ENCODE results near the gene PTGES2. TPM values are rescaled to one million over a fixed set of nuclear protein-coding genes. Genes with fewer than 3 reads are reported as not detected.

The PTGES2 gene
- total and polyA plus RNA-seq, 9 of the 15 experiments (the other 6 are each of a cell fraction or from before 2014, with no cell fraction given) = 2.4 to 196 (median 90.1) TPM

GRCh38 chr9:128117613-128118471, 9.7 kb downstream of the PTGES2 start (continued):
- 0 out of 2 replicates have a peak, but pooled peaks have one; percentile 21 for TF ChIP-seq PKNOX1 (IDR thresholded peaks at IDR 0.05)
- no peak for TF ChIP-seq NR0B1 (IDR thresholded peaks at IDR 0.05; ENCODE audit: partially characterized antibody)
- TF ChIP-seq ZBTB11 (CRISPR knock-in tag; IDR thresholded peaks at IDR 0.05) = no peak
- TF ChIP-seq ZKSCAN1 (IDR thresholded peaks at IDR 0.05; ENCODE audit: low read depth, low read length) = no peak
- TF ChIP-seq POLR2G (IDR thresholded peaks at IDR 0.05; ENCODE audit: low read depth, low read length) = peak; percentile 66
- TF ChIP-seq TCF15 (CRISPR knock-in tag; IDR thresholded peaks at IDR 0.05) = no peak
- peak in 1 of 2 experiments; percentile 83; a peak in 2 of 4 replicates for TF ChIP-seq FOXA3 (CRISPR knock-in tag; conservative IDR thresholded peaks at IDR 0.05 in 1 of 2, IDR thresholded peaks at IDR 0.05 in 1 of 2)
- TF ChIP-seq SPI1 (IDR thresholded peaks at IDR 0.05; ENCODE audit: borderline replicate concordance, low read depth, low read length) = no peak
- TF ChIP-seq RCOR1 (IDR thresholded peaks at IDR 0.05; ENCODE audit: borderline replicate concordance in 1 of 2, low read depth in 2 of 2, low read length in 2 of 2) = peak in 1 of 2 experiments; percentile 72; a peak in 2 of 4 replicates
- peak; percentile 73; the same call in 1 of the 2 replicates for TF ChIP-seq CTBP1 (IDR thresholded peaks at IDR 0.05; ENCODE audit: borderline replicate concordance)
- no peak for TF ChIP-seq DLX4 (CRISPR knock-in tag; IDR thresholded peaks at IDR 0.05)
- peak; percentile 73; the same call in 1 of the 2 replicates for TF ChIP-seq MYNN (IDR thresholded peaks at IDR 0.05)
- no peak for TF ChIP-seq MYNN (CRISPR knock-in tag; IDR thresholded peaks at IDR 0.05)
- TF ChIP-seq ZNF639 (CRISPR knock-in tag; conservative IDR thresholded peaks at IDR 0.05 in 1 of 2, IDR thresholded peaks at IDR 0.05 in 1 of 2) = no peak
- TF ChIP-seq NFE2L1 (tag; IDR thresholded peaks at IDR 0.05; ENCODE audit: borderline replicate concordance, low read depth) = no peak
